Embryonic facial prominence (tissue), 1 donor: ENCODE data around the gene ISG20.

ENCODE experiments used
- DNase-seq: peaks from one replicate; pipeline ENCODE4 v3.0.0-alpha.2; 2016; ENCODE audit errors: extremely low spot score

ISG20 gene

DNA sequence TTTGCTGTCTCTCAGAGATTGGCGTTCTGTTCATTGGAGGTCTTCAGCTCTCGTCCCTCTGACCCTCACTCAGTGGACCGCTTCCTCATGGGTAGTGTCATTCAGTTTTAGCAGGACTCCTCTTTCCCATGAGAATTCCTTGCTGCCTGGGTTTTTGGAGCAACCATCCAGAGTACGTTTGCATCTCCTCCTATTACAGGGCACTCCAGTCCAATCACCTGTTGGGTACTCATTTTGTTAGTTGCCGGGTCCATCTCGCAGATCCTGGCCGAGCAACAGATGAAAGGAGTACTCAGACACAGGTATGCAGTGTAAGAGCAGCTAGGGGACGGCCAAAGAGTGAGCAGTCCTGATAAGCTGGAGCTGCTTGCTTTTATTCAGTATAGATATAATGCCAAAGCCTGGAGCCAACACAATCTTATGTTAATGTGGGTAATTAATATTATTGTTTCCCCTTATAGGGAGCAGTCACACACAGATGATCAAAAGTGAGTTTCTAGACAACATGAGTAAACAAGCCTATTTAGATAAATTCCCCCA lies 49.6 kb downstream of the ISG20 start:
- no peak for DNase-seq

DNA sequence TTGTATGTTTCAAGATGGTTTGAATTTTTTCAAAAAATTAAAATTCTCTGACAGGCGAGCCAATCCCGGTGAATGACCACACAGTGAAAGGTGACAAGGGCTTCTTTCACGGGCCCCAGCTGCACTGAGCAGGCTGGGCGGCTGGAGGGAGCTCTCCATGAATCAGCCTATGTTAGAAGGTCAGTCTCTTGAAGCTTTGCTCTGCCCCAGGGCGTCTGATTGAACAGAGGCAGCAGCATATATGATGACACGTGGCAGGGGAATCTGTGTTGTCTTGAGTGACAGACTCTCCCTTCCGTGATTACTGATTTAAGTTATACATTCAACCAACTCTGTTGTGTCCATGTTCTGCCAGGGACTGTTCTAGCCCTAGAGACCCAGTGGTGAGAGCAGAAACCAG lies 51.5 kb downstream of the ISG20 start:
- DNase-seq: no peak

- DNase-seq: no peak
Measured at GRCh38 chr15:88693191-88693590, 54.4 kb downstream of the ISG20 start.

GRCh38 chr15:88695101-88695500 lies 56.3 kb downstream of the ISG20 start:
- DNase-seq: no peak

DNA sequence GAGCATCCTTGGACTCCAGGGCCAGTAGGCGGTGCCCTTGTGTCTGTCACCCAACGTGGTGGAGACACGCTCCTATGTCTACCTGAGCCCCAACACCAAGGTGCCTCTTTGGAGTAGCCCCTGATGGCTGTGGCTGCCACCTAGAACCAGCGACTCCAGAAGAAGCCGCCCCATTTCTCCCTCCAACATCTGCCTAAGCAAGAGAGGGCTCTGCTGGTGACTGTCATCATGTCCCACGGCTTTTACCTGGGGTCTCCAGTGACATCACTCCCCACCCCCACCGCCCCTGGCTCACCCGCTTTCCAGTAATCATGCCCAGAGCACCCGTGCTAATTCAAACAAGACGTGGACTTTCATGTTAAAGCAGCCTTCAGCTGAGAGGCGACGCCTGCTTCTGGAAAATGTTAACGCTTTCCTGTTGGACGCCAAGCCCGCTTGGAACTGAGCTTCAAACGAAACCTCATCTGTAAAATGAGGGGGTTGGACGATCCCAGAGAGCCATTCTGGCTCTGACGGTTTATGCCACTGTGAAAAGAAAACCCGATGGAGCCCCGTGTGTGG lies 57.0 kb downstream of the ISG20 start:
- peak; percentile 70 for DNase-seq

DNA sequence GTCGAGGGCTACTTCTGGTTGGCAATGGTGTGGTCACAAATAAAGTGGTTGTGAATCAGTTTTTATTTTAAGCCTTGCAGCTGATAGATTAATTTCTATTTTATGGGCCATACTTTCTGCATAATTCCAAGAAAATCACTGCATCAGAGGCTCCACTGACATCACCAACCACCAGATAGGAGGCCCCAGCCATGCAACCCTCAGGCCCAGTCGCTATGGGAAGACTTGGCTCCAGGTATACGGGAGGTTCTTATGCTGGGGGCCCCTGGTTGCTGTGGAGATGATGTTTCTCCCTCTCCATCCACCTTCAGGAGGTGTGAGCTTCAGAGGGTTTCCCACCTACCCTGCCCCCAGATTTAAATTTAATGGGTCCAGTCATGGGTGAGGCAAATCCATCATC lies 57.4 kb downstream of the ISG20 start:
- no peak for DNase-seq

DNA sequence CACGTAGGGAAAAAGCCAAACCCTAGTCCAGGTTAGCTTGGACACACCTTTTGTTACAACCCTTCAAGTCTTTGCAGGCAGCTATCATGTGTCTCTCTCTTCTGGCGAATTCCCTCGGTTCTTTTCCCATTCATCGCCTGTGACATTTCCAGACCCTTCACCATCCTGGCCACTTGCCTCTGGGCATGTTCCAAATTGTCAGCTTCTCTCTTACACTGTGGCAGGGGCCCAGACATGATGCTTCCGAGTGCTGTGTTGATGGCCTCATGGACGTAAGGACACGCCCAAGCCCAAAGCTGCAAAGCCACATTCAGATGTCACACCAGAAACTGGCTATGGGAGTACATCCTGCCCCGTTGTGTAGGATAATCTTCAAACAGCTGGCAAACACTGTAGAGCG lies 58.5 kb downstream of the ISG20 start:
- DNase-seq: no peak

DNA sequence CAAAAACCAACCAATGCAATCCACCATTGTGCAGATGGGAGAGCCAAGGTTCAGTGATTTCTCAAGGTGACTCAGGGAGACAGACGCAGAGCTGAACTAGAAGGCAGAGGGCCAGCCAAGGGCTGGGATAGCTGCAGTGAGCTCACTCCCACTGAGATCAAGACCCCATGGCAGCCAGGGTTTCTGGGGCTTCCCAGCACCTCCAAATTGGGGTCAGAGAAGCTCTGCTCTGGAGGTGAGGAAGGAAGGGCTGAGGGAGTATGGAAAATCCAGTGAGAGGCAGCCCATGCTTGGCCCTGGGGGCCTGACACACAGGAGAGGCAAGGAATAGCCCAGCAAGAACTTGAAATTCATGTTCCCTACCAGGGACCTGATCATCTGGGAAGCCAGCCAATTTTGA lies 61.0 kb downstream of the ISG20 start:
- DNase-seq: no peak

GRCh38 chr15:88700716-88701115 lies 61.9 kb downstream of the ISG20 start:
- no peak for DNase-seq

DNA sequence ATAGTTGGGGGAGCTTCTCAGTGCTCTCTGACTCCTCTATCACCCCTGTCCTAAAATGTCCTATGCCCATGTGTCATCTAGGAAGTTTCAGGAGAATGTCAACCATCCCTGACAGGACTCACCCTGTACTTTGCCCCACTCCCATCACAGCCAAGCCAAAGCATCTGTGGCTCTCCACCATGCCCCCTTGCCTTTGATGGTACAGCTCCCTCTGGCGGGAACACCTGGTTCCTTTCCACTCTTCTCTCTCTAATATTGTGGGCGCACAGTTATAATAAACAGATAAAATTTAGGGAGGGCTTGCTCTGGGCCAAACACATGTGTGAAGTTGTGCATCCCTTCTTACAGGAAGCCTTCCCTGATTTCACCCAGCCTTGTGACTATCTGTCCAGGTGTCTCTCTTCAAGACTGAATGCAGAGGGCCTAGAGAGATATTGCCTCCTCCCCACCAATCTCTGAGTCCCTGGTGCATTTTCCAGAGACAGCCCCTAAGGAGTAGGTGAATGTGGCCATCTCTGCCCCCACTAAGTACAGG lies 62.8 kb downstream of the ISG20 start:
- DNase-seq: no peak

- no peak for DNase-seq
Measured at GRCh38 chr15:88702983-88703382, 64.2 kb downstream of the ISG20 start.

- DNase-seq: no peak
Measured at GRCh38 chr15:88703533-88703932, 64.7 kb downstream of the ISG20 start.

DNA sequence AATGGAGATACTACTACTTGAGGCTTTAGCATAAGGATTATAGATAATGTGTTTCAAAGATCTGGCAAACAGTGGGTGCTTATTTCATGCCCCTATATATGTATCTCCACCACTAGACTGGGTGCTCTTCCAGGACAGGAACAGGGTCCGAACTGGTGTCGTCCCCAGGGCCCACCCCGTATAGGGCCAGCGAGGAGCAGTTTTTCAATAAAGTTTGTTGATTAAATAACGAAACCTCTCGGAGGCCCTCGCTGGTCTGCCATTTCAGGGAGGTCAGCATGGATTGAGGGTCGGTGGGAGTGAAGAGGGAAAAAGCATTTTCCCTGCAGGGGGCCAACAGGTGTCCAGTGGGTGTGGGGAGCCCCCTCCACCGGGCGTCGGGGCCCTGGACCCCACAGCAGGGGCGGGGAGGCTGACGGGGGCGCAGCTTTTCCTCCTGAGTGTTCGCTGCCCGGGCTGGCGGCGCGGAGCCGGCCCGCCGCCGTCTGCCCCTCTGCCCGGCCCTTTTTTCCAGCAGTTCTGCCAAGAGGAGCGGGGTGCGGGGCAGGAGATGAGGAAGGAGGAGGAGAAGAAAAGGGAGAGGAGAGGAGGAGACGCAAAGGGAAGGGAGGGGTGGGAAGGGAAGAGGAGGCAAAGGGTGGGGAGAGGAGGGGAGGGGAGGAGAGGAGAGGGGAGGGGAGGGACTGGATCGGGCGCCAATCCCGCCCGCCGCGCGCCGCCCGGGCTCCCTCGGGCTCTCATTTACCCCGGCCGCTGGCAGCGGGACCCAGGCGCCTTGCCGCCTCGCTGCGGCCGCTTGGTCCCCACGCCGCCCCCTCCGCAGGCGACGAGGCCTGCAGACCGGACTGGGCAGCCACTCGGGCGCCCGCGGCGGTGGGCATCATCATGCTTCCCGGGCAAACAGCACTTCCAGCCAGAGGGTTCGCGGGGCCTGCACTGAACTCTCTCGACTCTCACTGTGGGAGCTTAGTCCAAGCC lies 66.3 kb downstream of the ISG20 start:
- DNase-seq: peak; percentile 65

DNA sequence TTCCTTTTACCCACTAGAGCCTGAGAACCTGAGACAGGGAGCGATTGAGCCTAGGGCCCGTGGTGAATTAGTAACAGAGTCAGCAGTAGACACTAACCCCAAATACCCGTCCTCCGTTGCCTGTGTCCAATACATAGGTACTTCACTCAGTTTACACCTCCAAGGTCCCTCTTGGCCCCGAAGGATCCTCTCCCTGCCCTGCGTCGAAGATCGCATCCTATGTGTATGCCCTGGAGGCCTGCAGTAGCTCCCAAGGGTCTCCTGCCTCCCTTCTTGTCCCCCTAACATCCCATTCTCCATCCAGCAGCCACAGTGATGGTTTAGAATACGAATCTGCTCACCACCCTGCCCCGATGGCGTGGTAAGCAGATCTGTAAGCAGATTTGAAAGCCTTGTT lies 67.0 kb downstream of the ISG20 start:
- no peak for DNase-seq
